ENCODE results near the gene GGT6.
"Not testable (repeated sequence)": the region's sequence is repeated elsewhere in the genome, so short reads cannot be mapped to it uniquely, and the experiment has no call there.

DNA sequence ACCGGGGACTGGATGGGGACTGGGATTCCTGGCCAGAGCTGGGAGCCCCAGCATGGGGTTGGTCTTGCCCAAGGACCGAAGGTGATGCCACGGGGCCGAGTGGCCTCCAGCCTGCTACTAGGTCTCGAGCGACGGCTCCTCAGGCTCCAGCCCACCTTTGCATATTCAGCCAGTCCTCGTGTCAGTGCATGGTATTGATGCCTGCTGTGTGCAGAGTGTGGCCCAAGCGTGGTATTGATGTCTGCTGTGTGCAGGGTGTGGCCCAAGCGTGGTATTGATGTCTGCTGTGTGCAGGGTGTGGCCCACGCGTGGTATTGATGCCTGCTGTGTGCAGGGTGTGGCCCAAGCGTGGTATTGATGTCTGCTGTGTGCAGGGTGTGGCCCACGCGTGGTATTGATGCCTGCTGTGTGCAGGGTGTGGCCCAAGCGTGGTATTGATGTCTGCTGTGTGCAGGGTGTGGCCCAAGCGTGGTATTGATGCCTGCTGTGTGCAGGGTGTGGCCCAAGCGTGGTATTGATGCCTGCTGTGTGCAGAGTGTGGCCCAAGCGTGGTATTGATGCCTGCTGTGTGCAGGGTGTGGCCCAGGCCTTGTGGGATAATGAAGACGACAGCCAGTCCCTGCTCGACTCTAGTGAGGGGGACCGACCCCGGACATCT lies 35.4 kb upstream of the GGT6 start:
- not testable (repeated sequence) for TF ChIP-seq EZH2phosphoT487 (IDR thresholded peaks at IDR 0.05; ENCODE audit: borderline replicate concordance)
- TF ChIP-seq, protein P1, sequence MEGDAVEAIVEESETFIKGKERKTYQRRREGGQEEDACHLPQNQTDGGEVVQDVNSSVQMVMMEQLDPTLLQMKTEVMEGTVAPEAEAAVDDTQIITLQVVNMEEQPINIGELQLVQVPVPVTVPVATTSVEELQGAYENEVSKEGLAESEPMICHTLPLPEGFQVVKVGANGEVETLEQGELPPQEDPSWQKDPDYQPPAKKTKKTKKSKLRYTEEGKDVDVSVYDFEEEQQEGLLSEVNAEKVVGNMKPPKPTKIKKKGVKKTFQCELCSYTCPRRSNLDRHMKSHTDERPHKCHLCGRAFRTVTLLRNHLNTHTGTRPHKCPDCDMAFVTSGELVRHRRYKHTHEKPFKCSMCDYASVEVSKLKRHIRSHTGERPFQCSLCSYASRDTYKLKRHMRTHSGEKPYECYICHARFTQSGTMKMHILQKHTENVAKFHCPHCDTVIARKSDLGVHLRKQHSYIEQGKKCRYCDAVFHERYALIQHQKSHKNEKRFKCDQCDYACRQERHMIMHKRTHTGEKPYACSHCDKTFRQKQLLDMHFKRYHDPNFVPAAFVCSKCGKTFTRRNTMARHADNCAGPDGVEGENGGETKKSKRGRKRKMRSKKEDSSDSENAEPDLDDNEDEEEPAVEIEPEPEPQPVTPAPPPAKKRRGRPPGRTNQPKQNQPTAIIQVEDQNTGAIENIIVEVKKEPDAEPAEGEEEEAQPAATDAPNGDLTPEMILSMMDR (conservative IDR thresholded peaks at IDR 0.05; ENCODE audit: low read length) = not testable (repeated sequence)
